H1 (cell line): Measurements from ENCODE around the gene SH2D2A. TPM values are rescaled to one million over a fixed set of nuclear protein-coding genes. Genes with fewer than 3 reads are reported as not detected.

Experiments
- CTCF ChIA-PET: fragments of 300-600 bp; sonication (Branson Sonifier 250); formaldehyde crosslinking; loops from one replicate; lab custom pipeline; 2021; ENCODE audit not compliant: partially characterized antibody; lab: Charles Lee
- POLR2A ChIA-PET: fragments of 300-600 bp; sonication (Branson Sonifier 250); formaldehyde crosslinking; loops from one replicate; lab custom pipeline; 2021; ENCODE audit warnings: inconsistent platforms; ENCODE audit not compliant: partially characterized antibody; lab: Charles Lee
- DNase-seq, 2 experiments: peaks; one replicate each; pipeline versions ENCODE4 v3.0.0 to v3.0.0-alpha.2; 2010 to 2022; ENCODE audit warnings: low spot score in 2 of 2, low read depth in 1 of 2, mixed read lengths in 1 of 2
- FAIRE-seq: peaks from 2 replicates; lab custom pipeline; 2011; peaks lifted over from hg19 to GRCh38; lab: Jason Lieb, UNC
- H2AFZ ChIP-seq: 2 replicates; pipeline ENCODE4 v1.8.1; 2012; ENCODE audit warnings: low read length, inconsistent platforms
- H2AK5ac ChIP-seq: 2 replicates; pipeline ENCODE4 v1.6.1; 2013; ENCODE audit warnings: low read depth, low read length
- H2BK120ac ChIP-seq: replicated peaks from 2 replicates; pipeline ENCODE3; 2013; ENCODE audit warnings: low read depth, low read length, inconsistent platforms
- H2BK12ac ChIP-seq: 2 replicates; pipeline ENCODE4 v1.6.1; 2013; ENCODE audit warnings: low read depth, low read length
- H2BK15ac ChIP-seq: 2 replicates; pipeline ENCODE4 v1.6.1; 2013; ENCODE audit warnings: low read length
- H2BK20ac ChIP-seq: 2 replicates; pipeline ENCODE4 v1.6.1; 2013; ENCODE audit warnings: low read length
- H2BK5ac ChIP-seq: 2 replicates; pipeline ENCODE4 v1.6.1; 2013; ENCODE audit warnings: low read depth, low read length
- H3K14ac ChIP-seq: 2 replicates; pipeline ENCODE4 v1.6.1; 2013; ENCODE audit warnings: inconsistent platforms; ENCODE audit not compliant: insufficient read length
- H3K18ac ChIP-seq: 2 replicates; pipeline ENCODE4 v1.6.1; 2013; ENCODE audit warnings: low read length; ENCODE audit errors: extremely low read depth
- H3K23ac ChIP-seq: 2 replicates; pipeline ENCODE4 v1.6.1; 2013; ENCODE audit warnings: inconsistent platforms; ENCODE audit not compliant: insufficient read length
- H3K23me2 ChIP-seq: 2 replicates; pipeline ENCODE4 v1.6.1; 2013; ENCODE audit warnings: low read depth, low read length
- H3K27ac ChIP-seq: 2 replicates; pipeline ENCODE4 v1.6.1; 2011; ENCODE audit warnings: low read depth, low read length, inconsistent platforms
- H3K27me3 ChIP-seq, 4 experiments: replicated peaks in 1 of 4; 1 replicate in 1 of 4; 2 replicates in 3 of 4; pipeline versions ENCODE4 v1.6.1 to v1.8.1; 2011 to 2013; ENCODE audit warnings: low read length in 3 of 4, mild to moderate bottlenecking in 3 of 4, inconsistent platforms in 2 of 4, mixed read lengths in 2 of 4, moderate library complexity in 1 of 4; ENCODE audit not compliant: control insufficient read depth in 3 of 4, insufficient read depth in 3 of 4; ENCODE audit errors: extremely low read depth in 1 of 4
- H3K36me3 ChIP-seq, 4 experiments: 2 replicates each; pipeline versions ENCODE4 v1.6.1 to v1.8.1; 2011 to 2013; ENCODE audit warnings: mild to moderate bottlenecking in 4 of 4, low read length in 3 of 4, moderate library complexity in 2 of 4, control low read depth in 1 of 4, inconsistent platforms in 1 of 4; ENCODE audit not compliant: insufficient read depth in 4 of 4, control insufficient read depth in 2 of 4
- H3K4ac ChIP-seq: replicated peaks from 2 replicates; pipeline ENCODE3; 2013; ENCODE audit warnings: low read length, low read depth, mixed read lengths, inconsistent platforms; ENCODE audit not compliant: insufficient read length
- H3K4me1 ChIP-seq, 4 experiments: replicated peaks in 1 of 4; 1 replicate in 1 of 4; 2 replicates in 3 of 4; pipeline versions ENCODE4 v1.6.1 to v1.8.1; 2011 to 2013; ENCODE audit warnings: low read length in 3 of 4, inconsistent platforms in 2 of 4, mixed read lengths in 1 of 4; ENCODE audit not compliant: insufficient read depth in 4 of 4, control insufficient read depth in 3 of 4
- H3K4me2 ChIP-seq, 2 experiments: 2 replicates each; pipeline versions ENCODE4 v1.6.1 to v1.8.1; 2011 to 2013; ENCODE audit warnings: low read depth in 2 of 2, low read length in 2 of 2, control low read depth in 1 of 2, inconsistent platforms in 1 of 2, mild to moderate bottlenecking in 1 of 2; ENCODE audit not compliant: insufficient read depth in 1 of 2
- H3K4me3 ChIP-seq, 4 experiments: fragments of 200-600, 300-600 bp in 1 of 4; sonication (generic), shearing (Covaris generic), sonication (Bioruptor Twin) in 1 of 4; 2 replicates each; pipeline versions ENCODE4 v1.5.1 to v1.8.1; 2011 to 2016; ENCODE audit warnings: low read length in 4 of 4, low read depth in 3 of 4, control low read depth in 2 of 4, inconsistent platforms in 2 of 4, mild to moderate bottlenecking in 2 of 4, mixed read lengths in 1 of 4, moderate library complexity in 1 of 4; ENCODE audit not compliant: insufficient read depth in 2 of 4; ENCODE audit errors: extremely low read depth in 1 of 4
- H3K56ac ChIP-seq: replicated peaks from 2 replicates; pipeline ENCODE3; 2013; ENCODE audit warnings: low read depth, mild to moderate bottlenecking, mixed read lengths, low read length, inconsistent platforms; ENCODE audit not compliant: insufficient read length
- H3K79me1 ChIP-seq: 2 replicates; pipeline ENCODE4 v1.6.1; 2013; ENCODE audit warnings: low read depth, low read length, control low read depth
- H3K79me2 ChIP-seq, 2 experiments: 2 replicates each; pipeline versions ENCODE4 v1.6.1 to v1.8.1; 2012 to 2013; ENCODE audit warnings: low read length in 2 of 2, mild to moderate bottlenecking in 2 of 2, inconsistent platforms in 1 of 2; ENCODE audit not compliant: insufficient read depth in 2 of 2, control insufficient read depth in 1 of 2
- H3K9ac ChIP-seq, 4 experiments: replicated peaks in 1 of 4; 1 replicate in 1 of 4; 2 replicates in 3 of 4; pipeline versions ENCODE4 v1.6.1 to v1.8.1; 2011 to 2013; ENCODE audit warnings: low read depth in 3 of 4, low read length in 3 of 4, control low read depth in 2 of 4, mild to moderate bottlenecking in 2 of 4, moderate library complexity in 2 of 4, inconsistent platforms in 1 of 4; ENCODE audit errors: extremely low read depth in 1 of 4
- H3K9me3 ChIP-seq, 2 experiments: 2 replicates each; pipeline versions ENCODE4 v1.6.1 to v1.8.1; 2012 to 2013; ENCODE audit warnings: mild to moderate bottlenecking in 2 of 2, moderate library complexity in 2 of 2, control low read depth in 1 of 2, inconsistent platforms in 1 of 2, low read depth in 1 of 2, low read length in 1 of 2, mixed read lengths in 1 of 2; ENCODE audit not compliant: insufficient read depth in 2 of 2
- H4K20me1 ChIP-seq, 2 experiments: replicated peaks in 1 of 2; 2 replicates each; pipeline versions ENCODE3 to v1.8.1; 2011 to 2013; ENCODE audit warnings: inconsistent platforms in 2 of 2, low read length in 2 of 2, mild to moderate bottlenecking in 1 of 2; ENCODE audit not compliant: insufficient read depth in 2 of 2, control insufficient read depth in 1 of 2
- H4K5ac ChIP-seq: 2 replicates; pipeline ENCODE4 v1.6.1; 2013; ENCODE audit warnings: low read length, low read depth, mixed read lengths, inconsistent platforms; ENCODE audit not compliant: insufficient read length
- H4K8ac ChIP-seq: 2 replicates; pipeline ENCODE4 v1.8.0; 2013; ENCODE audit warnings: mild to moderate bottlenecking, moderate library complexity, low read length, inconsistent platforms; ENCODE audit not compliant: insufficient read depth; ENCODE audit errors: extremely low read depth
- H4K91ac ChIP-seq: replicated peaks from 2 replicates; pipeline ENCODE3; 2013; ENCODE audit warnings: low read length, mixed read lengths, inconsistent platforms; ENCODE audit not compliant: insufficient read length
- BACH1 ChIP-seq: IDR thresholded peaks from 2 replicates; pipeline ENCODE4 v1.6.1; 2012; ENCODE audit warnings: low read length, improper control_type of control experiment
- CEBPB ChIP-seq: IDR thresholded peaks from 2 replicates; pipeline ENCODE4 v1.6.1; 2012; ENCODE audit warnings: low read depth, low read length
- HDAC6 ChIP-seq: IDR thresholded peaks from one replicate; pipeline ENCODE4 v1.7.1; 2012; ENCODE audit warnings: low read depth, mild to moderate bottlenecking, inconsistent platforms, low read length, moderate library complexity
- JUN ChIP-seq: IDR thresholded peaks from 2 replicates; pipeline ENCODE4 v1.6.1; 2011; ENCODE audit warnings: low read depth, mild to moderate bottlenecking, improper control_type of control experiment, low read length
- MAFK ChIP-seq: IDR thresholded peaks from 2 replicates; pipeline ENCODE4 v1.6.1; 2012; ENCODE audit warnings: low read depth, mild to moderate bottlenecking, improper control_type of control experiment, low read length
- PHF8 ChIP-seq: fragments of 200-600 bp; sonication (generic); conservative IDR thresholded peaks from 2 replicates; pipeline ENCODE4 v1.7.1; 2012; ENCODE audit warnings: low read depth, mild to moderate bottlenecking, inconsistent platforms, low read length, moderate library complexity
- POLR2A ChIP-seq, 2 experiments: IDR thresholded peaks; 1 replicate in 1 of 2; 2 replicates in 1 of 2; pipeline ENCODE4 v1.6.1; 2011; ENCODE audit warnings: low read depth in 2 of 2, low read length in 2 of 2, mild to moderate bottlenecking in 2 of 2; ENCODE audit errors: control extremely low read depth in 1 of 2
- SAP30 ChIP-seq: fragments of 300-600 bp; sonication (generic); IDR thresholded peaks from 2 replicates; pipeline ENCODE4 v1.7.1; 2012; ENCODE audit warnings: low read length, moderate library complexity, mild to moderate bottlenecking, inconsistent platforms; ENCODE audit not compliant: insufficient read depth, insufficient replicate concordance
- SIN3A ChIP-seq, 2 experiments: IDR thresholded peaks in 1 of 2; conservative IDR thresholded peaks in 1 of 2; 2 replicates each; pipeline ENCODE4 v1.6.1; 2011 to 2012; ENCODE audit warnings: low read length in 2 of 2, improper control_type of control experiment in 1 of 2, low read depth in 1 of 2, mild to moderate bottlenecking in 1 of 2
- TBP ChIP-seq: IDR thresholded peaks from 2 replicates; pipeline ENCODE4 v1.6.1; 2011; ENCODE audit warnings: low read depth, low read length, improper control_type of control experiment
- WGBS, 2 experiments: shearing (Covaris generic) in 1 of 2; methylation state at CpG; one replicate each; pipeline versions ENCODE4 v1.1.6 to v1.1.7; 2013 to 2015; ENCODE audit warnings: low lambda C conversion rate in 2 of 2, mixed read lengths in 2 of 2, inconsistent platforms in 1 of 2, low coverage in 1 of 2, missing lambda C conversion rate in 1 of 2; ENCODE audit not compliant: insufficient replicate concordance in 2 of 2, insufficient coverage in 1 of 2, insufficient read length in 1 of 2; ENCODE audit errors: extremely low coverage in 1 of 2, missing lambda C conversion rate in 1 of 2; 5-methylcytosine and 5-hydroxymethylcytosine counted together
- polyA plus RNA-seq, 7 experiments: library from polyadenylated mRNA; depleted of rRNA in 3 of 7; stranded (reverse) in 5 of 7; unstranded in 2 of 7; fragments of >200 nt in 5 of 7; fragments of 200-250 nt in 2 of 7; gene quantifications; 1 replicate in 5 of 7; 2 replicates in 1 of 7; 4 replicates in 1 of 7; pipeline versions ENCODE4 v1.2.1 to v1.2.3, GENCODE V29; 2011 to 2013; ENCODE audit warnings: missing spikeins in 2 of 7, mixed read lengths in 2 of 7
- total RNA-seq: library from RNA; stranded (reverse); fragmentation: NEBNext Ultra II Directional; extraction: Animal tissue kit (Norgen Biotek cat#: 25700); gene quantifications from 2 replicates; pipeline ENCODE4 v1.2.1, GENCODE V29; 2021
- TF ChIP-seq, protein P1 (sequence below): IDR thresholded peaks from 2 replicates; pipeline ENCODE4 v1.6.1; 2012; ENCODE audit warnings: inconsistent platforms

Gene SH2D2A
- total and polyA plus RNA-seq, 2 of the 8 experiments (the other 6 are each of a cell fraction or from before 2014, with no cell fraction given) = 3.3 to 7.9 TPM

DNA sequence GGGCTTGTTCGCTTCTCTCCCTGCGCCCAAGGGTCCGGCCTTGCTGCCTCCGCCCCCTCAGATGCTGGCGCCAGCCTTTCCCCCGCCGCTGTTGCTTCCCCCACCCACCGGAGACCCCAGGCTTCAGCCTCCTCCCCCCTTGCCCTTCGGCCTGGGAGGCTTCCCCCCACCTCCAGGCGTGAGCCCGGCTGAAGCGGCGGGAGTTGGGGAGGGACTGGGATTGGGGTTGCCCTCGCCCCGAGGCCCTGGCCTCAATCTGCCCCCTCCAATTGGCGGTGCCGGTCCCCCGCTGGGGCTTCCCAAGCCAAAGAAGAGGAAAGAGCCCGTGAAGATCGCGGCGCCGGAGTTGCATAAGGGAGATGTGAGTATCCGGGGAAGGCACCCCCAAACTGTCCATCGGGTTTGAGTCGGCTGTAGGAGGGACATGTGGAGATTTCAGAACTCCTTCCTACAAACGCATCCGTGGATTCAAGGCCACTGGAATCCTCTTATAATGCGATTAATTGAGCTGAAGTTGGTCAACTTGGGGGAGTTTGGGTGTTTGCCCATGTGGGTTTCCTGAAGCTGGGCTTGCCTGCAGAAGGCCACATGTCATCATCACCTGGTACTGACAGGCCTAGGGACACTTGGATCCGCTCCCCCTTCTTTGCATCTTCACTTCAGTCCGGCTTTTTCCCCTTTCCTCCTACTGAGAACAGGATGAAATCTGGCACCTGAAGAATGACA lies 48.6 kb downstream of the SH2D2A start:
- Histone ChIP-seq H3K4me3 (peak overlapping the region; percentile 67 to 97 (median 86)), H2AK5ac (no peak overlapping the region), H3K4me1 (peaks cover 0 to 16% (median 6%) of the 10 kb centered on the region in 4 experiments; a peak in 5 of 7 replicates), H3K9ac (peak overlapping the region; percentile 91 to 96 (median 93)), H3K27me3 (no peaks in the 10 kb centered on the region), H3K27ac (peak overlapping the region; percentile 86), H2BK12ac (no peak overlapping the region), H3K36me3 (peaks cover 0 to 15% (median 2%) of the 10 kb centered on the region in 4 experiments; a peak in 3 of 8 replicates), H4K91ac (no peak overlapping the region), H3K23me2 (peaks cover 11% of the 10 kb centered on the region), H3K79me2 (peaks cover 29 to 51% of the 10 kb centered on the region in 2 experiments), H2BK20ac (no peak overlapping the region), H3K14ac (no peak overlapping the region), H3K23ac (no peak overlapping the region), H3K9me3 (no peaks in the 10 kb centered on the region), H2BK120ac (no peak overlapping the region), H4K5ac (peak overlapping the region; percentile 45), H2BK15ac (no peak overlapping the region), H3K18ac (peak overlapping the region; percentile 35), H2BK5ac (peak overlapping the region; percentile 94), H3K4ac (no peak overlapping the region), H4K20me1 (peaks cover 13 to 18% of the 10 kb centered on the region in 2 experiments), H2AFZ (no peak overlapping the region), H3K4me2 (peak overlapping the region; percentile 87 to 92), H3K79me1 (peaks cover 13% of the 10 kb centered on the region), H4K8ac (peak overlapping the region; percentile 95; the same call in 1 of the 2 replicates), H3K56ac (peak overlapping the region; percentile 27)
- TF ChIP-seq MAFK = no peak
- TF ChIP-seq TBP = no peak
- peak; percentile 79 to 90; a peak in 3 of 4 replicates for TF ChIP-seq SIN3A (conservative IDR thresholded peaks at IDR 0.05 in 1 of 2, IDR thresholded peaks at IDR 0.05 in 1 of 2; ENCODE audit: low read depth in 1 of 2, low read length in 2 of 2)
- no peak for TF ChIP-seq JUN
- no peak for TF ChIP-seq HDAC6
- peak; percentile 91 for TF ChIP-seq SAP30
- TF ChIP-seq, protein P1, sequence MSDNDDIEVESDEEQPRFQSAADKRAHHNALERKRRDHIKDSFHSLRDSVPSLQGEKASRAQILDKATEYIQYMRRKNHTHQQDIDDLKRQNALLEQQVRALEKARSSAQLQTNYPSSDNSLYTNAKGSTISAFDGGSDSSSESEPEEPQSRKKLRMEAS = 0 out of 2 replicates have a peak, but pooled peaks have one; percentile 23
- TF ChIP-seq CEBPB = no peak
- peak in 1 of 2 experiments; percentile 57; a peak in 2 of 3 replicates for TF ChIP-seq POLR2A (IDR thresholded peaks at IDR 0.05; ENCODE audit: control extremely low read depth in 1 of 2, low read depth in 2 of 2, low read length in 2 of 2)
- no peak for TF ChIP-seq BACH1
- TF ChIP-seq PHF8 = peak; percentile 52; the same call in 1 of the 2 replicates
- POLR2A ChIA-PET = interaction anchor here (0.8 to 8.2 kb wide), 18 partner anchors 9 to 96 kb away, joined by 3 to 121 read pairs (median 6); partner anchors contain the start of genes CRABP2, HDGF, ISG20L2 and METTL25B
- peak in 1 of 2 experiments; percentile 82 for DNase-seq
- FAIRE-seq = no peak
- CTCF ChIA-PET = interaction anchor here (1.0 to 11.7 kb wide), 9 partner anchors 21 to 80 kb away, joined by 3 to 100 read pairs (median 4); partner anchors contain the start of genes ISG20L2 and METTL25B
- 4% methylated on average over 16 of the region's 31 CpGs; no CpG with 5 or more reads in 1 of the 2 experiments for WGBS, 2 experiments
